Activated CD8-positive, alpha-beta T cell treated with anti-CD3 and anti-CD28 coated beads for 36 hours (primary cell): ENCODE measurements around the gene ENO4. TPM values are rescaled to one million over a fixed set of nuclear protein-coding genes. Genes with fewer than 3 reads are reported as not detected.

Experiments used
- ATAC-seq: fragments of 200-7000 bp; cut with Tn5 transposase; one replicate; pipeline ENCODE4 v1.10.0; 2021; ENCODE audit warnings: mild to moderate bottlenecking, moderate library complexity
- CTCF ChIA-PET: fragments of 350-600 bp; sonication (Branson Sonifier 250); formaldehyde crosslinking; loops from one replicate; lab custom pipeline; 2021; ENCODE audit warnings: antibody characterized with exemption; lab: Charles Lee
- POLR2A ChIA-PET: fragments of 350-600 bp; sonication (Branson Sonifier 250); formaldehyde crosslinking; loops from one replicate; lab custom pipeline; 2021; ENCODE audit warnings: antibody characterized with exemption; lab: Charles Lee
- DNase-seq: peaks from one replicate; pipeline ENCODE4 v3.0.0-alpha.2; 2020
- H3K27ac Mint-ChIP-seq: one replicate; pipeline ENCODE4 v1.8.0; 2021; ENCODE audit warnings: mild to moderate bottlenecking, mixed read lengths
- H3K27me3 Mint-ChIP-seq: one replicate; pipeline ENCODE4 v1.8.0; 2021; ENCODE audit warnings: mixed read lengths
- H3K36me3 Mint-ChIP-seq: one replicate; pipeline ENCODE4 v1.8.0; 2021; ENCODE audit warnings: low read depth, mixed read lengths
- H3K4me1 Mint-ChIP-seq: one replicate; pipeline ENCODE4 v1.8.0; 2021; ENCODE audit warnings: low read depth, mixed read lengths
- H3K4me3 Mint-ChIP-seq: one replicate; pipeline ENCODE4 v1.8.0; 2021; ENCODE audit warnings: mild to moderate bottlenecking, moderate library complexity, mixed read lengths
- H3K9me3 Mint-ChIP-seq: one replicate; pipeline ENCODE4 v1.8.0; 2021; ENCODE audit warnings: mixed read lengths
- intact Hi-C: fragments of 100-400 bp; cut with micrococcal nuclease; formaldehyde crosslinking; loops from one replicate; pipeline ENCODE4 v1.10.0; 2022
- total RNA-seq, 2 experiments: library from RNA; stranded (reverse); gene quantifications; one replicate each; pipeline ENCODE4 v1.2.3, GENCODE V29; 2021
- TF ChIP-seq, protein P1 (sequence below): fragments of 200-600 bp; IDR thresholded peaks from one replicate; pipeline ENCODE4 v1.8.0; 2022; ENCODE audit warnings: antibody characterized with exemption, mild to moderate bottlenecking

ENO4 gene, protein sequence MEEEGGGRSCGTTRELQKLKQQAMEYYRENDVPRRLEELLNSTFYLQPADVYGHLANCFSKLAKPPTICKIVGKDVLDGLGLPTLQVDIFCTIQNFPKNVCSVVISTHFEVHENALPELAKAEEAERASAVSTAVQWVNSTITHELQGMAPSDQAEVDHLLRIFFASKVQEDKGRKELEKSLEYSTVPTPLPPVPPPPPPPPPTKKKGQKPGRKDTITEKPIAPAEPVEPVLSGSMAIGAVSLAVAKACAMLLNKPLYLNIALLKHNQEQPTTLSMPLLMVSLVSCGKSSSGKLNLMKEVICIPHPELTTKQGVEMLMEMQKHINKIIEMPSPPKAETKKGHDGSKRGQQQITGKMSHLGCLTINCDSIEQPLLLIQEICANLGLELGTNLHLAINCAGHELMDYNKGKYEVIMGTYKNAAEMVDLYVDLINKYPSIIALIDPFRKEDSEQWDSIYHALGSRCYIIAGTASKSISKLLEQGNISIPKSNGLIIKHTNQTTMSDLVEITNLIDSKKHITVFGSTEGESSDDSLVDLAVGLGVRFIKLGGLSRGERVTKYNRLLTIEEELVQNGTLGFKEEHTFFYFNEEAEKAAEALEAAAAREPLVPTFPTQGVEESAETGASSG
- total RNA-seq: not detected

DNA sequence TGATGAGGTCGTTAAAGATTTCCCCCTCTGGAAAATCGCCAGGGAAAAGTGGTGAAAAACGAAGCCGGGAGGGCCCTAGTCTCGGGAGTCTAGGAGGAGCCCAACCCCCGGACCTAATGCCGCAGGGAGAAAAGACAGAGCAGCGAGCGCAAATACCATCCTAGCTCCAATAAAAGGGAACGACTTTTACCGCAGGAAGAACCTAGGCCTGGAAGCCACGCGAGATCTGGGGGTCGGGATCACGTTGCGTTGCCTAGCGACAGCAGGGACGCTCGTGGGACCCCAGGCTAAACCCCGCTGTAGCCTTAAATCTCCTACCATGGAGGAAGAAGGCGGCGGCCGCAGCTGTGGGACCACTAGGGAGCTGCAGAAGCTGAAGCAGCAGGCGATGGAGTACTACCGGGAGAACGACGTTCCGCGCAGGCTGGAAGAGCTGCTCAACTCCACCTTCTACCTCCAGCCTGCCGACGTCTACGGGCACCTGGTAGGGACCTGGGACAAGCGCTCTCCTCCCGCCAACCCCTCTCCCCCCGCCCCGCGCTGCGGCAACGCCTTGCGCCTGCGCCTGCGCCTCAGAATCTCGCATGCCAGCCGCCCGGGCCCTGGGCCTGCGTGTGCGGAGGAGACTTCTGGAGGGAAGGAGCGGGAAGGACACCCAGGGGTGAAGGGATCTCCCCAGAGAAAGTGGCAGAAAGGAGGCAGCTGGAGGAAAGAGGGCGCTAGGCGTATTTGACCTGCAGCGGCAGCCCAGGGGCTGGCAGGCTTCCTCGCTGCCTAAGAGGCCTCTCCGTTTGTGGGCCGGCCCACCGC lies at the start of gene ENO4:
ENO4 (plus strand) TSS at position 252 of the 810 bp plus-strand sequence; CDS start at position 320, 68 bp downstream.
- H3K27me3 Mint-ChIP-seq: peaks cover 50% of the 10 kb centered on the region
- POLR2A ChIA-PET: no interaction called here
- DNase-seq (peak; percentile 10), ATAC-seq (peak; percentile 49)
- TF ChIP-seq, protein P1, sequence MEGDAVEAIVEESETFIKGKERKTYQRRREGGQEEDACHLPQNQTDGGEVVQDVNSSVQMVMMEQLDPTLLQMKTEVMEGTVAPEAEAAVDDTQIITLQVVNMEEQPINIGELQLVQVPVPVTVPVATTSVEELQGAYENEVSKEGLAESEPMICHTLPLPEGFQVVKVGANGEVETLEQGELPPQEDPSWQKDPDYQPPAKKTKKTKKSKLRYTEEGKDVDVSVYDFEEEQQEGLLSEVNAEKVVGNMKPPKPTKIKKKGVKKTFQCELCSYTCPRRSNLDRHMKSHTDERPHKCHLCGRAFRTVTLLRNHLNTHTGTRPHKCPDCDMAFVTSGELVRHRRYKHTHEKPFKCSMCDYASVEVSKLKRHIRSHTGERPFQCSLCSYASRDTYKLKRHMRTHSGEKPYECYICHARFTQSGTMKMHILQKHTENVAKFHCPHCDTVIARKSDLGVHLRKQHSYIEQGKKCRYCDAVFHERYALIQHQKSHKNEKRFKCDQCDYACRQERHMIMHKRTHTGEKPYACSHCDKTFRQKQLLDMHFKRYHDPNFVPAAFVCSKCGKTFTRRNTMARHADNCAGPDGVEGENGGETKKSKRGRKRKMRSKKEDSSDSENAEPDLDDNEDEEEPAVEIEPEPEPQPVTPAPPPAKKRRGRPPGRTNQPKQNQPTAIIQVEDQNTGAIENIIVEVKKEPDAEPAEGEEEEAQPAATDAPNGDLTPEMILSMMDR: no peak
- intact Hi-C loops: no loop called here
- H3K4me3 Mint-ChIP-seq: peak within 1 kb of the TSS; percentile 14
- H3K36me3 Mint-ChIP-seq: no peaks in the 10 kb centered on the region
- peaks cover 7% of the 10 kb centered on the region for H3K4me1 Mint-ChIP-seq
- H3K27ac Mint-ChIP-seq: no peak within 1 kb of the TSS
- CTCF ChIA-PET: interaction anchor here (0.7 kb wide), 1 partner anchor 325 kb away, joined by 3 read pairs; no protein-coding TSS in a partner anchor
- H3K9me3 Mint-ChIP-seq: no peaks in the 10 kb centered on the region

- ChIA-PET CTCF (interaction anchor here (0.6 to 5.3 kb wide), 6 partner anchors 12 to 379 kb away, joined by 3 to 39 read pairs (median 4); no protein-coding TSS in a partner anchor), POLR2A (no interaction called here)
- Mint-ChIP-seq H3K9me3 (no peaks in the 10 kb centered on the region), H3K27ac (no peak overlapping the region), H3K4me3 (no peak overlapping the region), H3K36me3 (no peaks in the 10 kb centered on the region), H3K4me1 (peaks cover 3% of the 10 kb centered on the region), H3K27me3 (peaks cover 20% of the 10 kb centered on the region)
- DNase-seq (no peak), ATAC-seq (no peak)
- TF ChIP-seq, protein P1: no peak
- intact Hi-C loops: no loop called here
These were observed 48.9 kb upstream of the ENO4 start for GRCh38 chr10:116800286-116800929.

- CTCF ChIA-PET: interaction anchor here (1.0 to 5.3 kb wide), 3 partner anchors 13 to 378 kb away, joined by 3 to 39 read pairs (median 8); no protein-coding TSS in a partner anchor
- TF ChIP-seq, protein P1: no peak
- DNase-seq: no peak
- intact Hi-C loops: no loop called here
- Mint-ChIP-seq H3K4me3 (no peak overlapping the region), H3K27me3 (peaks cover 18% of the 10 kb centered on the region), H3K9me3 (no peaks in the 10 kb centered on the region), H3K4me1 (peaks cover 3% of the 10 kb centered on the region), H3K36me3 (no peaks in the 10 kb centered on the region), H3K27ac (no peak overlapping the region)
- POLR2A ChIA-PET: no interaction called here
- ATAC-seq: no peak
These were observed 47.6 kb upstream of the ENO4 start for GRCh38 chr10:116801658-116802057.

- no peaks in the 10 kb centered on the region for H3K9me3 Mint-ChIP-seq
- ATAC-seq (no peak), DNase-seq (no peak)
- H3K4me1 Mint-ChIP-seq: no peaks in the 10 kb centered on the region
- CTCF ChIA-PET: interaction anchor here (5.3 kb wide), 1 partner anchor 372 kb away, joined by 39 read pairs; no protein-coding TSS in a partner anchor
- TF ChIP-seq, protein P1: no peak
- peaks cover 13% of the 10 kb centered on the region for H3K27me3 Mint-ChIP-seq
- intact Hi-C loops: no loop called here
- H3K36me3 Mint-ChIP-seq: no peaks in the 10 kb centered on the region
- H3K4me3 Mint-ChIP-seq: no peak overlapping the region
- POLR2A ChIA-PET: no interaction called here
- no peak overlapping the region for H3K27ac Mint-ChIP-seq
These were observed 46.8 kb upstream of the ENO4 start for GRCh38 chr10:116802474-116802873.
